ENCODE results near the gene KLC4.
"Not testable (repeated sequence)": the region's sequence is repeated elsewhere in the genome, so short reads cannot be mapped to it uniquely, and the experiment has no call there.

Gene KLC4

DNA sequence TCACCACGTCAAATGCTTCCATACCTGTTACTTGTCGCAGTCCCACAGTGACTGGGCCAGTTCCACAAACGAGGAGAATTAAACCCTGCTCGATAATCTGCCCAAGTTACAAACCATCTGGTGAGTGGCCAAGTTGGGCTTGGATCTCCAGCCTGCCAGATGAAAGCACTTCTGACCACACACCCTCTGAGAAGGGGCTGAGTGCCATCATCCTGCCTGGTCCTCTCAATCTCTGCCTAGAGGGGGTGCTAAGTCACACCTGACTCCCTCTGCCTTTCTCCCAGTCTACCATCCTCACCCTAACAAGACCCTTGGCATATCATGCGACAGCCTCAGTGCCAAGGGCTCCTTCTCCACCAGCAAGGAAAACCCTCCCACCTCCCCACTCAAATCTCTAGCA, 22.2 kb upstream of the KLC4 start:
- no peak for FAIRE-seq

DNA sequence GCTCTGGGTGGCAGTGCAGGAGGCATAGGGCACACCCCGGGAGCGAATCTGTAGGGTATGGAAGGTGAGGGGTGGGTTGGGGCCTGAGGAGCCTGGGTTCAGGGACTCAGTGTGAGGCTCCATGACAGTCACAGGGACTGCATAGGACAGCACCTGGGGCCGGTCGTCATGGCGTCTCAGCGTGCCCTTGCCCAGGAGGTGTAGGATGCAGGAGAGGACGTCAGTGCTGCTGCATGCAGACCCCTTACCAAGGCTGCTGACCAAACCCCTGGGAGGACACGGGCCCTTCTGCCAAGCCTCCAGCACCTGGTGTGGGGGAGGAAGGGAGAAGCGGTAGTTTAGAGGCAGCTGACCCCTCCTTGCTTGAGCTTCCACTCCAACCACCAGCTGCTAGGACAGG, 21.7 kb upstream of the KLC4 start:
- FAIRE-seq, result no peak

DNA sequence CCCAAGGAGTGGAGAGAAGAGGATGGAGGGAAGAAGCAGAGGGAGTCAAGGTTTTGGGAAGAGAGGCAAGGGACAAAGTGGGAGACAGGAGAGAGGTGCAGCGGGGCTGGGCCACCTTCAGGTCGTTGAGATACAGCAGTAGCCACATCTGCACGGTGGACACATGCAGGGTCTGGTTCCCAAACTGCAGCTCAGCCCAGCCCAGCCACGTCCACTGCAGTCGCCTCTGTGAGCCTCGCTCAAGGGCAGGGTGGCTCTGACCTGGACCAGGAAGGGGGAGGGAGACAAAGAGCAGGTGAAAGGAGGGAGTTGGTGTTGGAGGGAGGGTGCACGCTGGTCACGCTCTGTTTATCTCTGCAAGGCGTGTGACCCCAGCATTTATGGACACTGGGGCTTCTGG, 20.7 kb upstream of the KLC4 start:
- no peak for FAIRE-seq

- FAIRE-seq, result no peak
These were observed 18.7 kb upstream of the KLC4 start for GRCh38 chr6:43040542-43041257.

DNA sequence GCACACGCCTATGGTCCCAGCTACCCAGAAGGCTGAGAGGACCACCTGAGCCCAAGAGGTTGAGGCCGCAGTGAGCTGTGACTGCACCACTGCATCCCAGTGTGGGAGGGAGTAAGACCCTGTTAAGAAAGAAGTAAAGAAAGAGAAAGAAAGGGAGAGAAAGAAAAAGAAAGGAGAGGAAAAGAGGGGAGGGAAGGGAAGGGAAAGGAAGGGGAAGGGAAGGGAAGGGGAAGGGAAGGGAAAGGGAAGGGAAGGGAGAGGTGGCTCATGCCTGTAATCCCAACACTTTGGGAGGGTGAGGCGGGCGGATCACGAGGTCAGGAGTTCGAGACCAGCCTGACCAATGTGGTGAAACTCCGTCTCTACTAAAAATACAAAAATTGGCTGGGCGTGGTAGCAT, 18.0 kb upstream of the KLC4 start:
- FAIRE-seq, result not testable (repeated sequence)

DNA sequence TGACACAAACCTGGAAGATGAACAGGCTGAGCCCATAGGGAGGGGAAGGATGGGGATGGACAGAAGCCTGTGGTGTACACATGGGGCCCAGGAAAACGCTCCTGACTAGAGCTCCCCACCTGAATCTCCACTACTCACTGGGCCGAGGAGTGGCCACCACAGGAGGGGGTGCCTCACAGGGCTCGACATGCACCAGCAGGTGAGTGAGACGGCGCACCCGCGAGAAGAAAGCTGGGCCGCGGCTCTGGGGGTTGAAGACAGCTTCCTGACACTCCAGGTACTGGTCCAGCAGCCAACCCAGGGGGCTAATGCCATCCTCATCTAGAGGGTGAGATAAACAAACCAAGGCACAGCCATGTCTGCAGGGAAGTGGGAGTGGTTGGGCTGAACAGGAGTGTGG, 16.1 kb upstream of the KLC4 start:
- FAIRE-seq, result no peak

- no peak for FAIRE-seq
These were observed 14.0 kb upstream of the KLC4 start for GRCh38 chr6:43045371-43045930.

DNA sequence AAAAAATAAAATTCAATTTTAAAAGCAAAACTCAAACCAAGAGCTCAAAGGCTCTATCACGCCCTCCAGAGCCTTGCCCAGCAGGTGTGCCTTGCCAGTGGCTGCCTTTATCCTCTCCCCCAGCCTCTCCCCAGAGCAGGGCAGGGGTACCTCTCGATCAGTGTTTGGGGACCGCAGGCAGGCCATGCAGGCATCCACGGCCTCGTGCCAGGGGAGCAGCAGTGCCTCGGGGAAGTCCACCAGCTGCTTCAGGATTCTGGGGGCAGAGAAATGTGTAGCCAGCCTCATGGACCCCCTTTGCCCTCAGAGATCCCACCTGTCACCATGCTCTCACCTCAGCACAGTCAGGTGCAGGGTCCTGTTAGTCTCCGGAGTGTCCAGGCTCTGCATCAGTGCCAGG, 11.4 kb upstream of the KLC4 start:
- no peak for FAIRE-seq

DNA sequence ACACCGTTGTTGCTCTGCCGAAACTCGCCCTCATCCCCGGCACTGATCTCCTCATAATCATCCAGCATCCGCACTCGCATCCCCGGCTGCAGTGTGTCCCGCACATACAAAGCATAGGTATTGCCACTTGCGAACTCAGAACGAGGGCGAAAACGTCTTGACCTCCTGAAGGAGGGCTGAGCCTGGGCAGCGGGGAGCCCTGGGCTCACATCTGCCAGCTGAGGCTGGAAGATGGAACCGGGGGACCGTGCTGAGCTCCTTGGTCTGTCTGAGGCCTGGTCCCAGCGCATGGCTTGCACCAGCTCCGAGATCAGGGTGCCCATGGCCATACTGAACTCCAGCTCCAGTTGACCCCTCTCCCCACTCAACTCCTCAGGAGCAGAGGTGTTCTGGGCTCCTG, 8.4 kb upstream of the KLC4 start:
- FAIRE-seq, result no peak

DNA sequence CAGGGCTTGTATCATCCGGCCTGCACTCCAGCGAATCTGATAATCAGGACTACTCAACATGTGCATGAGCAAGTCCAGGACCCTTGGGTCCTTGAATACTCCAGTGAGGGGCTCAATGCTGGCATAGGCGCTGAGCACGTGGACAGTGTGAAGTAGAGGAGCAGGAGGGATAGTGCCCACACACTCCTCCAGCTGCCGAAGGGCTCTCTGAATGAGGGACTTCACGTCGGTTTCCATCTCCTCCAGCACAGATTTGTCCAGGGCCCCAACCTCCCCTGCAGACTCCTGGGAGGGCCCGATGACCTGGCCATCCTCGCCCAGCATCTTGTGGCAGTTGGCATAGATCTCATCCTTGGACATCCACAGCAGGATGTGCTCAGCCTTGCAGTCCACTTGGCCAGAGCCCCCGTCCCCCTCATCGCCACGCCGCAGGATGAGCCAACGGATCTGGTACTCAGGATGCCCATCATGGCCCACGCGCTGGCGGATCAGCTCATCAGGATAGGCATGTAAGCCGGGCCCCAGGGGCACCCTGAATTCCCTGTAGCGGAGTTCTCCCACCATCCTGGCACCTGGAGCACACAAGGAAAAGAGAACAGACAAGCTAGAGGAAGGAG, 7.1 kb upstream of the KLC4 start:
- no peak for FAIRE-seq

DNA sequence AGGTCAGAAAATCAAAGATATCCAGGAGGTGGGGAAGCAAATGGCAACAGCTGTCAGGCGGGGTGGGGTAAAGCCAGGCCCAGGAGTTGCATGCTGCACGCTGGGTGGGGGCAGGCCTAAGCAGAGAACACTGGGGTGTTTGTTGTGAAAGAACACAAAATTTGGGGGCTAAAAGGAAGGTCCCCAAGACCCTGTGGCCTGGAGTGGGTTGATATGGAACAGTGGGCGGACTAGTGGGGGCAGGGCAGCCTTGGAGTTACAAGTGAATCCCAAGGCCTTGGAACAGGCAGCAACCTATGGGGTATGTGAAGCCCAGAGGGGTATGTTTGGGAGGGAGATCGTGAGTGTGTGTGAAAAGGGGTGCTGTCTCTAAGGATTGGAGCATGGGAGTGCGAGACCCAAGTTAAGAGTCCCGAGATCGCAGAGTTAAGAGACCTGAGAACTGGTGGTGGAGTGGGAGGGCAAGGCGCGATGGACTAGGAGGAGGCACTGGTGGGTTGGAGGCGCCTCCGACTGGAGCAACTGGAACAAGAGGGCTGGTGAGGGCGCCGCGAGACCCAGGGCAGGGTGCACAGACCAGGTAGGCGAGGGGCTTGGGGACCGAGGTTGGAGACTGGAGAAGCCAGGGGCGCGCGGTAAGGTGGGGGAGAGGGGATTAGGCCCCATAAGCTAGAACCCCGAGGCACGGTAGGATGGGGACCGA, 6.4 kb upstream of the KLC4 start:
- no peak for FAIRE-seq

GRCh38 chr6:43053545-43054205, 5.8 kb upstream of the KLC4 start, which contains the start of gene CUL7:
CUL7 (minus strand) TSS chr6:43053851; CDS start chr6:43052788, 1,063 bp downstream.
- no peak for FAIRE-seq

DNA sequence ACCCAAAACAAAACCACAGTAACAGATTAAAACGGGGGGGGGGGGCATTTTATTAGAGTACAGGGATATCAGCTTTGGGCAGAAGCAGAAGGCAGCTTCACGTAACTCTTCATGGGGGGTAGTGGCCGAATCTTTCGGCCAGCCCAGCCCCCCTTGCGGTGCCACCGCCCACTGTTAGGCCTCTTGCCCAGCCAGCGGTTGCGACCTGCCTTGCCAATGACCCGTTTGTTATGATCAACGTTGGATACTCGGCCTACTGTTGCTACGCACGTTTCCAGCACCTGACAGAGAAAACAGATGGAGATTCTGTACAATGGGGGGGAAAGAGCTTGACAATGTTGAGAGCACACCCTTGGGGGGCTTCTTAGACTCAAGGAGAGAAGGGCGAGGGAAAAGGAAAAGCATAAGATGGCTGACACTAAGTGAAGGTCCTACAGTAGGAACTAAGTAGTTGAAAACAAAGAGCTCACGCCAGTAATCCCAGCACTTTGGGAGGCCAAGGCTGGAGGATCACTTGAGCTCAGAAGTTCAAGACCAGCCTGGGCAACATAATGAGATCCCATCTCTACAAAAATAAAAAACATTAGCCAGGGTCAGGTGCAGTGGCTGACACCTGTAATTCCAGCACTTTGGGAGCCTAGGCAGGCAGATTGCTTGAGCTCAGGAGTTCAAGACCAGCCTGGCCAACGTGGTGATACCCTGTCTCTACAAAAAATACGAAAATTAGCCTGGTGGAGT, 5.1 kb upstream of the KLC4 start:
- FAIRE-seq, result no peak

DNA sequence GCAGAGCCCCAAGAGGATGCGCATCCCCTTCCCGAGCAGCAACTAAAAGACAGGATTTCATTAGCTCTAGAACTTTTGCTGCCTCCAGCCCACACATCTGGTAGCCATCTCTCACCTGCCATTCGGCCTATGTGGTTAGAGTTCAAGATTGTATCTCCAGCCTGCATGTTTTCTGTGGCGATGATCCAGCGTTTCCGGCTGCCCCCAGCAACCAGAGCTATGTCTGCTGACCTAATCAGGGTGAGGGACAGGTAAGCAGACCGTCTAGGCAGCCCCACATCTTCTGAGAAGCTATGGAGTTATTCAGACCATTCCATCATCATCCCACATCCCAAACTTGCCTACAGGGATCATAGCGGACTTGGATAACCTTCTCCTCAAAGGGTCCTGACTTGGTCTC, 3.5 kb upstream of the KLC4 start:
- no peak for FAIRE-seq

DNA sequence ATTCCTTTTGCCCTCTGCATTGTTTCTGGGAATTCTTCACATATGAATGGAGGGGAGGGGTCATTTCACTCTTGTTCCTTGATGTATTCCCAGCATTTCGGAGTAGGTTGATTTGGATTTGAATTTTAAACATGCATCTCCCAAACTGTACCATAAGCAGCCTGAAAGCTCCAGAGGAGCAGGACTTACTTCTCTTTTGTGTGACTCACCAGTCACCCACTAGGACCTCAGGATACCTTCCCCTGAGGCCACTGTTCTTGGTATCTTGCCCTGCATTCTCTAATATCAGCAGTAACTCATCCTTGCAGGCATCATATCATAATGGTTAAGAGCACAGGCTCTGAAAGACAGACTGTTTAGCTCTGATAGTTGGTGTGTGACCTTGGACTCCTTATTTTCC, 900 bp upstream of the KLC4 start:
- no peak for FAIRE-seq

DNA sequence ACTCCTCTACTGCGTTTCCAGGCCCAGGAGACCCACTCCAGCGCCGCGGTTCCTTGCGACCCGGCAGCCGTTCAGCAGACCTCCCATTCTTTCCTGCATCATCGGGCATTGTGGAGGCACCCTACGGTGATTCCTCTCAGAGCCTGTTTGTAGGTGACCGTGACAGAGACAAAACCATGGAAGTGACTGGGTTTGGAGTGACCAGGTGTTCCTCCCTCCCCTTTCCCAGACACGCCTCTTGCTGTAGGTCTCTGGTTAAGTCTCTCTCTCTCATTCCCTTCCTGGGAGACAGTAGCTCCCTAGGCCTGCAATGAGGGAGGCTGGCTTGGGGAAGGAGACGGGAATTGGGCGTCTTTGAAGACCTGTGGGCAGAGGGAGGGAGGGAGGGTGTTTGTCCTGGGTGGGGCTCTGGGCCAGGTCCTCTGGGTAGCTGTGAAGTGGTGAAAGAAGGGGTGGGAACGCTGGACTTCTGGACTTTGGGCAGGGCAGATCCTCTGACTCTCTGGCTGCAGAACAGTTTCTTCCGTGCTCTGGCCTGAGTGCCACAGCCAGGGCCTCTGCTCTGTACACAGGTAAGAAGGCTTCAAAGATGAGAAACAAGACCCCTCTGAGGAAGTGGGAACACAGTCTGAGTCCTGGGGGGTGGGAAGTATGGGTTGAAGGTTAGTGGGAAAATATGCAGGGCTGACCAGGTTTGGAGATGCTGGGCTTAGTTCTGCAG, 763 bp downstream of the KLC4 start:
- no peak for FAIRE-seq

GRCh38 chr6:43060755-43061633, 1.6 kb downstream of the KLC4 start:
- no peak for FAIRE-seq

DNA sequence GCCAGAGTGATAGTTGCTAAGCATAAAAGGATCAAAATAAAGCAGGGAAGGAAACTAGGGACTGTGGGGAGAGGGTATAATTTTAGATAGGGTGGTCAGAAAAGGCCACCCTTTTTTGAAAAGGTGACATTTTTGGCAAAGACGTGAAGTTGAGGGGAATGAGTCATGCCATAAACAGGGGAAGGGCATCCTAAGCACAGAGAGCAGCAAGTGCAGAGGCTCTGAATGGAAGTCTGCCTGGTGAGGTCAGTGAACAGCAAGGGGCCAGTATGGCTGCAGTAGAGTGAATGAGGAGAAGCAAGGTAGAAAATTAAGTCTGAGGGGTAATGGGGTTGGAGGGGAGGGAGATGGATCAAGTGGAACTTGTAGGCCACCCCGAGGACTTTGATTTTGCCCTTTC, 2.4 kb downstream of the KLC4 start:
- FAIRE-seq, result no peak

DNA sequence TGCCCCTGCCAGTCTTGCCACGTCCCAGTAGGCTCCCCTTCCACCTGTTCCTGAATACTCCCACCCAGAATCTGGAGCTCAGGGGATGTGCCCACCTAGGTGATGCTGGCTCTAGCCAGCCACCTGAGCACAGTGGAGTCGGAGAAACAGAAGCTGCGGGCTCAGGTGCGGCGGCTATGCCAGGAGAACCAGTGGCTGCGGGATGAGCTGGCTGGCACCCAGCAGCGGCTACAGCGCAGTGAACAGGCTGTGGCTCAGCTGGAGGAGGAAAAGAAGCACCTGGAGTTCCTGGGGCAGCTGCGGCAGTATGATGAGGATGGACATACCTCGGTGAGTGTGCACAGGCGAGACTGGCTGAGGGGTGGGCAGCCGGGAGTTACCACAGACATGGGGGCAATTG, 3.4 kb downstream of the KLC4 start:
- no peak for FAIRE-seq

DNA sequence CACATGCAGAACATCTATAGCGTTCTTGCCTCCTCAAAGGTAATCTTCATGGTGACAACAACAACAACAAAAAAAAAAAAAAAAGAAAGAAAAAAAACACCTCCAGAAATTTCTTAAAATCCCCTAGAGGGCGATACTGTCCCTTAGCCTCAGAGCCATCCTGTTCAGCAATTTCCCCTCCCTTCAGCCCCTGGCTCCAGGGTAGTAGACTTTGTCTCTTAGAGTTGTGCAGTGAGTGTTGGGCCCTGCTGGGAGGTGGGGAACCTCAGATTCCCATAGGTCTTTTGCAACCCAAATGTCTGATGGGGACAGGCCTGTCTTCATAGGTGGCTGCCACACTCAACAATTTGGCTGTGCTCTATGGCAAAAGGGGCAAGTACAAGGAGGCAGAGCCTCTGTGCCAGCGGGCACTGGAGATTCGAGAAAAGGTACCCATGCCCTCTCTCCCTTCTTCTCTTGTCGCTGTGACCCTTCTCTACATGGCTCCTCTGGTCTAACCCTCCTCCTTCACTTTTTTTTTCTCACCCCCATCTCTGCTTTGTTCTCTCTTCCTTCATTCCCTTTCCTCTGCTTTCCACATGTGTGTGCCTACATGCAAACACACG, 10.7 kb downstream of the KLC4 start:
- no peak for FAIRE-seq
